Loucy (cell line): Measurements from ENCODE around the gene MRPS6.

Experiments used
- H2AFZ ChIP-seq: fragments of 200-600 bp; sonication (generic); 2 replicates; pipeline ENCODE4 v1.6.0; 2016; ENCODE audit warnings: antibody characterized with exemption, mild to moderate bottlenecking, low read length, moderate library complexity
- H3F3A ChIP-seq: fragments of 200-600 bp; 2 replicates; pipeline ENCODE4 v1.6.0; 2016; ENCODE audit warnings: antibody characterized with exemption, low read depth, mild to moderate bottlenecking
- H3K27me3 ChIP-seq: fragments of 200-600 bp; sonication (generic); 2 replicates; pipeline ENCODE4 v1.6.1; 2014; ENCODE audit warnings: low read length, mild to moderate bottlenecking; ENCODE audit not compliant: insufficient read depth, poor library complexity, severe bottlenecking
- H3K36me3 ChIP-seq: fragments of 200-600 bp; sonication (generic); 2 replicates; pipeline ENCODE4 v1.6.1; 2016; ENCODE audit warnings: low read length; ENCODE audit not compliant: insufficient read depth
- H3K4me1 ChIP-seq: fragments of 200-600 bp; sonication (generic); 2 replicates; pipeline ENCODE4 v1.5.1; 2014; ENCODE audit warnings: low read length, mild to moderate bottlenecking; ENCODE audit not compliant: insufficient read depth, poor library complexity, severe bottlenecking
- H3K4me2 ChIP-seq: fragments of 200-600 bp; sonication (generic); 2 replicates; pipeline ENCODE4 v1.6.0; 2014; ENCODE audit warnings: antibody characterized with exemption, low read length, low read depth, mild to moderate bottlenecking; ENCODE audit not compliant: poor library complexity, severe bottlenecking
- H3K4me3 ChIP-seq: fragments of 200-600 bp; sonication (generic); 2 replicates; pipeline ENCODE4 v1.5.1; 2014; ENCODE audit warnings: low read length, mild to moderate bottlenecking, mixed read lengths; ENCODE audit not compliant: poor library complexity, severe bottlenecking
- H3K79me2 ChIP-seq: fragments of 200-600 bp; sonication (generic); 2 replicates; pipeline ENCODE4 v1.6.1; 2014; ENCODE audit warnings: low read length; ENCODE audit not compliant: insufficient read depth
- H3K9ac ChIP-seq: fragments of 200-600 bp; sonication (generic); 2 replicates; pipeline ENCODE4 v1.6.0; 2014; ENCODE audit warnings: mild to moderate bottlenecking, low read depth, low read length, moderate library complexity; ENCODE audit not compliant: poor library complexity, severe bottlenecking
- H3K9me2 ChIP-seq: fragments of 200-600 bp; sonication (generic); replicated peaks from 2 replicates; pipeline ENCODE4 v1.6.1; 2016; ENCODE audit warnings: low read depth, low read length, mixed read lengths
- H3K9me3 ChIP-seq: fragments of 200-600 bp; sonication (generic); 2 replicates; pipeline ENCODE4 v1.6.1; 2014; ENCODE audit warnings: mild to moderate bottlenecking, antibody characterized with exemption, low read length, low read depth; ENCODE audit not compliant: insufficient read depth
- H4K20me1 ChIP-seq: fragments of 200-600 bp; sonication (generic); 2 replicates; pipeline ENCODE4 v1.6.0; 2014; ENCODE audit warnings: antibody characterized with exemption, low read length, mild to moderate bottlenecking; ENCODE audit not compliant: insufficient read depth, poor library complexity, severe bottlenecking
- EZH2phosphoT487 ChIP-seq: fragments of 200-600 bp; IDR thresholded peaks from 2 replicates; pipeline ENCODE4 v1.6.1; 2018; ENCODE audit warnings: antibody characterized with exemption, mild to moderate bottlenecking, moderate library complexity, borderline replicate concordance
- TF ChIP-seq, protein P1 (sequence below): fragments of 200-600 bp; sonication (generic); conservative IDR thresholded peaks from 2 replicates; pipeline ENCODE4 v1.5.1; 2014; ENCODE audit warnings: mild to moderate bottlenecking, antibody characterized with exemption, low read length

The MRPS6 gene

GRCh38 chr21:34158866-34159835 is 85.8 kb downstream of the MRPS6 start:
- H3K36me3 ChIP-seq: no peaks in the 10 kb centered on the region
- no peak overlapping the region for H3K9ac ChIP-seq
- no peaks in the 10 kb centered on the region for H3K9me2 ChIP-seq
- H3K4me1 ChIP-seq: peaks cover 6% of the 10 kb centered on the region
- no peaks in the 10 kb centered on the region for H4K20me1 ChIP-seq
- H3K9me3 ChIP-seq: 0 out of 2 replicates have a peak, but pooled peaks cover 2% of the 10 kb centered on the region
- TF ChIP-seq EZH2phosphoT487: no peak
- TF ChIP-seq, protein P1, sequence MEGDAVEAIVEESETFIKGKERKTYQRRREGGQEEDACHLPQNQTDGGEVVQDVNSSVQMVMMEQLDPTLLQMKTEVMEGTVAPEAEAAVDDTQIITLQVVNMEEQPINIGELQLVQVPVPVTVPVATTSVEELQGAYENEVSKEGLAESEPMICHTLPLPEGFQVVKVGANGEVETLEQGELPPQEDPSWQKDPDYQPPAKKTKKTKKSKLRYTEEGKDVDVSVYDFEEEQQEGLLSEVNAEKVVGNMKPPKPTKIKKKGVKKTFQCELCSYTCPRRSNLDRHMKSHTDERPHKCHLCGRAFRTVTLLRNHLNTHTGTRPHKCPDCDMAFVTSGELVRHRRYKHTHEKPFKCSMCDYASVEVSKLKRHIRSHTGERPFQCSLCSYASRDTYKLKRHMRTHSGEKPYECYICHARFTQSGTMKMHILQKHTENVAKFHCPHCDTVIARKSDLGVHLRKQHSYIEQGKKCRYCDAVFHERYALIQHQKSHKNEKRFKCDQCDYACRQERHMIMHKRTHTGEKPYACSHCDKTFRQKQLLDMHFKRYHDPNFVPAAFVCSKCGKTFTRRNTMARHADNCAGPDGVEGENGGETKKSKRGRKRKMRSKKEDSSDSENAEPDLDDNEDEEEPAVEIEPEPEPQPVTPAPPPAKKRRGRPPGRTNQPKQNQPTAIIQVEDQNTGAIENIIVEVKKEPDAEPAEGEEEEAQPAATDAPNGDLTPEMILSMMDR: no peak
- H3K79me2 ChIP-seq: no peaks in the 10 kb centered on the region; the same call in 1 of the 2 replicates
- no peak overlapping the region for H3K4me3 ChIP-seq
- H3K27me3 ChIP-seq: no peaks in the 10 kb centered on the region
- H3F3A ChIP-seq: no peaks in the 10 kb centered on the region
- no peak overlapping the region for H3K4me2 ChIP-seq
- no peak overlapping the region for H2AFZ ChIP-seq

DNA sequence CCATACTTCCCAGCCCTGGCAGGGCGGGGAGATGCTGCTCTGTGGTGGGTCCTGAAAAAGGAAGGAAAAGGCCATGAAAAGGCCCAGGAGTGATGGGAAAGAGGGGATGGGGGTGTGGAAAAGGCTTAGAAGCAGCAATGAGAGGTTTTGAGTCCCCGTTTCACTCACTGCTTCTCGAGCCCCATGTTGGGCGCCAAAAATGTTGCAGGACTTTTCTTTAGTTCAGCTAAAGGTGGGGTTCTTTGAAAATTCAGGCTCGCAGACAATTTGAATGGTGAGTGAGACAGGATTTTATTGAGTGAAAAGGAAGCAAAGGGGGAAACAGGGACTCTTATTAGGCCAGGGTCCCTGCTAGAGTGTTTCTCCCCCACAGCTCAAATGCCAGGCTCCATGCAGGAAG is 93.1 kb downstream of the MRPS6 start:
- Histone ChIP-seq H3K79me2 (no peaks in the 10 kb centered on the region), H3K4me2 (no peak overlapping the region), H3K4me1 (no peaks in the 10 kb centered on the region), H3F3A (no peaks in the 10 kb centered on the region), H3K9me3 (peaks cover 36% of the 10 kb centered on the region), H4K20me1 (no peaks in the 10 kb centered on the region), H3K9ac (no peak overlapping the region), H2AFZ (no peak overlapping the region), H3K4me3 (no peak overlapping the region), H3K36me3 (peaks cover 11% of the 10 kb centered on the region; the same call in 1 of the 2 replicates), H3K27me3 (no peaks in the 10 kb centered on the region), H3K9me2 (no peaks in the 10 kb centered on the region)
- TF ChIP-seq, protein P1: no peak
- no peak for TF ChIP-seq EZH2phosphoT487

GRCh38 chr21:34170886-34171285 is 97.5 kb downstream of the MRPS6 start:
- TF ChIP-seq EZH2phosphoT487: no peak
- TF ChIP-seq, protein P1: no peak
- Histone ChIP-seq H2AFZ (no peak overlapping the region), H3K9ac (no peak overlapping the region), H3K79me2 (no peaks in the 10 kb centered on the region), H3K27me3 (no peaks in the 10 kb centered on the region), H4K20me1 (no peaks in the 10 kb centered on the region), H3K4me1 (no peaks in the 10 kb centered on the region), H3K4me2 (no peak overlapping the region), H3K4me3 (no peak overlapping the region), H3K9me2 (no peaks in the 10 kb centered on the region), H3K36me3 (0 out of 2 replicates have a peak, but pooled peaks cover 7% of the 10 kb centered on the region), H3K9me3 (peaks cover 43% of the 10 kb centered on the region), H3F3A (no peaks in the 10 kb centered on the region)
